ENCODE measurements around the gene COX19.

COX19 gene

GRCh38 chr7:938546-939185 lies 36.7 kb downstream of the COX19 start:
- no peak for TF ChIP-seq REST (IDR thresholded peaks at IDR 0.05; ENCODE audit: insufficient replicate concordance, low read depth)
- no peak for TF ChIP-seq POLR2AphosphoS5 (IDR thresholded peaks at IDR 0.05; ENCODE audit: low read depth)
- TF ChIP-seq SPI1 (IDR thresholded peaks at IDR 0.05; ENCODE audit: borderline replicate concordance, low read depth), result no peak
- TF ChIP-seq CTCF (IDR thresholded peaks at IDR 0.05; ENCODE audit: insufficient read depth, low read length), result no peak
- TF ChIP-seq GABPA (IDR thresholded peaks at IDR 0.05; ENCODE audit: low read depth), result no peak
- no peaks in the 10 kb centered on the region for H3K27me3 ChIP-seq (ENCODE audit: insufficient read depth, poor library complexity, severe bottlenecking)
- no peak overlapping the region for H3K4me3 ChIP-seq (replicated peaks; ENCODE audit: insufficient read depth, low read length)
- H3K27ac ChIP-seq (replicated peaks), result no peak overlapping the region
- no peak for DNase-seq (ENCODE audit: low read depth in 1 of 2, low spot score in 1 of 2)

- Histone ChIP-seq H3K27ac (replicated peaks) (no peak overlapping the region), H3K4me3 (replicated peaks; ENCODE audit: insufficient read depth, low read length) (no peak overlapping the region), H3K27me3 (ENCODE audit: insufficient read depth, poor library complexity, severe bottlenecking) (no peaks in the 10 kb centered on the region)
- no peak for TF ChIP-seq GABPA (IDR thresholded peaks at IDR 0.05; ENCODE audit: low read depth)
- no peak for TF ChIP-seq REST (IDR thresholded peaks at IDR 0.05; ENCODE audit: insufficient replicate concordance, low read depth)
- TF ChIP-seq SPI1 (IDR thresholded peaks at IDR 0.05; ENCODE audit: borderline replicate concordance, low read depth), result no peak
- TF ChIP-seq CTCF (IDR thresholded peaks at IDR 0.05; ENCODE audit: insufficient read depth, low read length), result no peak
- TF ChIP-seq POLR2AphosphoS5 (IDR thresholded peaks at IDR 0.05; ENCODE audit: low read depth), result no peak
- DNase-seq (ENCODE audit: low read depth in 1 of 2, low spot score in 1 of 2), result no peak
Measured at GRCh38 chr7:937856-938484, 37.4 kb downstream of the COX19 start.

- Histone ChIP-seq H3K4me3 (replicated peaks; ENCODE audit: insufficient read depth, low read length) (no peak overlapping the region), H3K27ac (replicated peaks) (no peak overlapping the region), H3K27me3 (ENCODE audit: insufficient read depth, poor library complexity, severe bottlenecking) (no peaks in the 10 kb centered on the region)
- no peak for TF ChIP-seq REST (IDR thresholded peaks at IDR 0.05; ENCODE audit: insufficient replicate concordance, low read depth)
- TF ChIP-seq GABPA (IDR thresholded peaks at IDR 0.05; ENCODE audit: low read depth), result no peak
- no peak for TF ChIP-seq SPI1 (IDR thresholded peaks at IDR 0.05; ENCODE audit: borderline replicate concordance, low read depth)
- no peak for TF ChIP-seq CTCF (IDR thresholded peaks at IDR 0.05; ENCODE audit: insufficient read depth, low read length)
- no peak for TF ChIP-seq POLR2AphosphoS5 (IDR thresholded peaks at IDR 0.05; ENCODE audit: low read depth)
- no peak for DNase-seq (ENCODE audit: low read depth in 1 of 2, low spot score in 1 of 2)
Measured at GRCh38 chr7:936386-937054, 38.8 kb downstream of the COX19 start.
